HG02870 (cell line): ENCODE measurements around the gene GSDME.
A peak's percentile ranks its signal among the peaks of the same experiment; 100 is the strongest.

Experiments used
- ATAC-seq: cut with Tn5 transposase; IDR thresholded peaks from one replicate; pipeline ENCODE4 v1.9.1; 2021; ENCODE audit warnings: mild to moderate bottlenecking, moderate library complexity; ENCODE audit not compliant: unreplicated experiment

GSDME gene

DNA sequence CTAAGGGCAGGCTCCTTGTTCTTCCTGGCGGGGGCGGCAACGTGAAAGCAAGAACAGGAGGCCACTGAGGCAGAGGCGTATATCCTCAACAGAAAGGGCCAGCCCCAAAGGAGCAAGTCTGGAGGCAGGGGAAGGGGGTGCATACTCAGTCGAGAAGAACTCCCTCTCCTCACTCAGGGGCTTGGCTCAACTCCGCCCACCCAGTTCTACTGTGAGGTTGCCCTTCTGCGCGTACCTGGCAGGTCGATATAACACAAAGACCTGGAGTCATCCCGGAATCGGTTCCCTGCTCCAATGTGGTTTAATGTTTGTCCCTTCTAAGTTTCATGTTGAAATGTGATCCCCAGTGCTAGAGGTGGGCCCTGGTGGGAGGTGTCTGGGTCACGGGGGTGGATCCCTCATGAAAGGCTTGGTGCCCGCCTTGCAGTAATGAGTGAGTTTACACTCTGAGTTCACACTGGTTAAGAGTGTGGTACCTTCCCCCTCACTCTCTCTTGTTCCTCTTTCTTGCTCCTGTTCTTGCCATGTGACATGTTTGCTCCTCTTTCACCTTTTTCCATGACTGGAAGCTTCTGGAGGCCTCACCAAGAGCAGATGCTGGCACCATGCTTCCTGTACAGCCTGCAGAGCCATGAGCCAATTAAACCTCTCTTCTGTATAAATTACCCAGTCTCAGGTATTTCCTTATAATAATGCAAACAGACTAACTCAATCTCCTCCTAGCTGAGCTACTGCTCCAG, 32.6 kb downstream of the GSDME start:
- no peak for ATAC-seq

- no peak for ATAC-seq
Observed at GRCh38 chr7:24723178-24723530, 34.1 kb downstream of the GSDME start.

DNA sequence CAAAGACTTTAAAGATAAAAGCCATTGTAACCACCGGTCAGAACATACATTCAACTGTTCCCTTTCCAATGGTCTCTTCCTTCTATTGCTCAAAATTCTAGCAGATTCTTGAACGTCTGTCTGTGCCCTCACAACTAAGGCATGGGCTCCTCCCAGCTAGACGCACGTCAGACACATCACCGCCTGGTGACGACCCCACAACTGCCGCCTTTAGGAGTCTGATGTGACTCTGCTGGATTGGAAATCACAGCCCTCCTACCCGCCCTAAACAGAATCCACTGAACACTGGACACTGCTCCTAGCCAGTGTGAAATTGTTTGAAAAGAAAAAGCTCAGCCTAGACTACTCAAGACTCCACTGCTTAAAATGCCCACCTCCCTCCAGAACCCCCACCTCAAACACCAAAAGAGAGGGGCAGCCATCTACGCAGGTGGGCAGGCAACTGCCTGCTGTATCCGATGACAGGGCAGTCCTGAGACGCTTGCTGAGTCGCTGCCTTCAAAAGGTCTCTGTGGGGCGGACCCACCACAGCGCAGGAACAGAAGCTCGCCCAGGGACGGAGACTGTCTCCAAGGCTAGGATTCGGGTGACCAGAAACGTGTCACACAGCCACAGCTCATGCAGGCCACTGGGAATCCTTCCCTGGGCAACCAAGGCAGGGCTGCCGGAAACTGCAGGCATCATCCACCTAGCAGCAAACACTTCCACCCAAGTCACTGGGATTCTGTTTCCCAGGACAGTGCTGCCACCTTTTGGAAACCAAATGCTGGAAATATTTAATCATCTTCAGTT, 34.7 kb downstream of the GSDME start:
- no peak for ATAC-seq

DNA sequence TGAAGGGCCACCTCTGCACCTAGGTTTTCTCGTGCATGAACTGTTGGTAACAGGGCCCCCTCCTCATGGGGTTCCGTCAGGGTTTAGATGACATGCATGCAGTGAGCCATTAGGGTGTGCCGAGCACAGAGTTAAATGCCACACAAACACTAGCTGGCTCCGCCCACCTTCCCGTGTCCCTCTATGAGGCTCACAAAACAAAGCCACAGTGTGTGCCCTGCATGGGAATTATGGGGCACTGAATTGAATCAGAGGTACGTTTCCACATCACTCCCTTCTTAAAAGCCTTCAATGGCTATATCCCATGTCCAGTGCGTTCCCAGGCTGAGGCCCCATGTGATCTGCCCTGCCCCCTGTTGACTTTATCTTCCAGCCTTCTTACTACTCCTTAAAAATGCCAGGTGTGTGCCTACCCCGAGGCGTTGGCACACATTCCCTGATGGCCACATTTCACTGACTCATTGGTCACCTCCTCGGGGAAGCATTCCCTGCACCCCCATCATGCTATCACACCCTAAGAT, 35.7 kb downstream of the GSDME start:
- ATAC-seq: no peak

GRCh38 chr7:24720283-24720682, 37.0 kb downstream of the GSDME start:
- ATAC-seq: no peak

DNA sequence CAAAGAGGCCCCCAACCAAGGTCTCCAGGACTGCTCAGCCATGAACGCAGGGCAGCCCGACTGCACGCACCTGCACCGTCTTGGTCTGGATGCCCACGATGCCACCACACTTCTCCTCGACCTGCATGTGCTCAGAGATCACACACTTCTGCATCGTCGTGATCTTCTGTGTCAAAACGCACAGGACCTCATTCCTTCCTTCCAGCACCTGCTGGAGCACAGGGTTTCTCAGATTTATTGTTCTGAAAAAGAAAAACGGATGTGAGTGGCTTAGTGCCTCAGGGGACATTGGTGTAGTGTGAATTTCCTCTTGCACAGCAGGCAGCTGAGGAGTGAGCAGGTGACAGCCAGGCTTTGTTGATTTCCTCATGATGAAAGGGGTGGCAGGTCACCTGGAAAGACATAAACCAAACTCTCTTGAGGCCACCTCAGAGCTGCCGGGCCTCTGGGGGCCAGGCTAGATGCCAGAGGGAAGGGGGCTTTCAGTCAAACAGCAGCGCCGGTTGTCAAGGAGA, 38.2 kb downstream of the GSDME start:
- ATAC-seq: peak; percentile 49

GRCh38 chr7:24718431-24718831, 38.8 kb downstream of the GSDME start:
- ATAC-seq: no peak

DNA sequence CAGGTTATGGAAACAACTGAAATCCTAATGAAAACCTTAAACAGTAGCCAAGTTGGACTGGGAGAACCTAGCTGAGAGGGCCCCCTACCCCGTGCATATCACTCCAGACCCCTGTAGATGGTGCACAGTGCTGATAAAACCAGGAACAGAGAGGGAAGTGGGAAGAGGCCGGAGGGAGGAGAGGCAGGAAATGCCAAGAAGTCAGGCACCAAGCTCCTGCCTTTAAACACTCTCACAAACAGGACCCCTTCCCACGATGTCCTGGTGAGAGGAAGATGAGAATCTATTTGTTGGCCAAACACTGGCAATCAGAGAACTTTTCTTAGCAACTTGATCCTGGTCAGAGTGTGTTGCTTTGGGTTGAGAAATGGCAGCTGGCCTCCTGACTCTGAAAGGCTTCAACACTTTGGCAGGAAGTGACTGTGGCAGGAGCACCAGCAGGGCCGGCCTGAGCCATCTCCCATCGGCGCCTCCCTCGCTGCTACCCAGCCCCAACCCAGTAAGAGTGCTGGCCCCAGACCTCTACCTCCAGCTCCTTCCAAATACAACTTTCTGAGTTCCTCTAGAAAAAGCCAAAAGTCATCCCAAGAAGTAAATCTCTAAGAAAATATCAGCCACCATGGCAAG, 39.5 kb downstream of the GSDME start:
- ATAC-seq: no peak

GRCh38 chr7:24717247-24717622, 40.0 kb downstream of the GSDME start:
- ATAC-seq: no peak

GRCh38 chr7:24716480-24717246, 40.6 kb downstream of the GSDME start:
- no peak for ATAC-seq

GRCh38 chr7:24715661-24716479, 41.4 kb downstream of the GSDME start:
- peak; percentile 56 for ATAC-seq

DNA sequence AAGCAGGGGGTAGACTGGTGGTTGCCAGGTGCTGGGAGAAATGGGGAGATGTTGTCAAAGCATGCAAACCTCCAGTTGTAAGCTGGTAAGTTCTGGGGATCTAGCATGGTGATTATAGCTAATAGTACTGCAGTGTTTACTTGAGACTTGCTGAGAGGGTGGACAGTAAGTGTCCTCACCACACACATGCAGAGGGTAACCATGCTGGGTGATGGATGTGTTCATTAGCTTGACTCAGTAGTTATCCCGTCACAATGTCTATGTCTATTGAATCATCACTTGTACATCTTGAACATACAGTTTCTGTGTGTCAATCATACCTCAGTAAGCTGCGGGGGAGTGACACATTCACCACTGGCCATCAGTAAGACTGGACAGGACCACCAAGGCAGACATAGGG, 42.1 kb downstream of the GSDME start:
- peak; percentile 19 for ATAC-seq

- ATAC-seq: no peak
Observed at GRCh38 chr7:24714676-24715010, 42.6 kb downstream of the GSDME start.

GRCh38 chr7:24713850-24714675, 43.2 kb downstream of the GSDME start:
- ATAC-seq: no peak

DNA sequence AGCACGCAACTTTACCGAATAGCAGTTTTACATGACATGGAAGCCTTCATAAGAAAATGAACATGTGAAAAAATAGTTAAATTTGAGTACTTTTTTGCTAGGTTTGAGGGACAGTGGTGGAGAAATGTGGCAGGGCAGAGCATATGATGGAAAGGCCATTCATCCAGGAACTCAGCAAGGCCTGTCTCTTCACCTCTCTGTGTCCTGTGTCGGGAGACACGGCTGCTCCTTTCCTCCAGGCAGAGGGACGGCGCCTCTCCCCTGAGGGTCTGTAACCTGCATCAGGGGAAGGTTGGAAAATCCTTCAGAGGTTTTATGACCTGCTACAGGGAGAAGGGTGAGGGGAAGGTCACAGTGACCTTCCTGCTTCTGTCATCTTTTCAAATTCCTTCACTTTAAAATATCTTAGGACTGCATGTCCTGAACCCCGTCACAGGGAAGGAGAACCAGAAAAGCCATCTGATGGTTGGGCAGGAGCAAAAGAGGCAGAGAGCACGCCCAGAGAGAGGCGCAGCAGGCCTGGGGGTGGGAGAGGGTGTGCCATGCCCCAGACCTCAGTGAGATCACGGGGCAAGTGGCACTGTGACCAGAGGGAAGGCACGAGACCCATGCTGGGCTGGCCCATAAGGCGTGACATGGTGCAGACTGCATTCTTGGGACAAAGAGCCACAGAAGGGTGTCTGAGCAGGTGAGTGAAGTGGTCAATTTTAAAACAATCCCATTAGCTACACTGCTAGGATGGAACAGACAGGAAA, 44.0 kb downstream of the GSDME start:
- no peak for ATAC-seq

GRCh38 chr7:24709585-24710360, 47.5 kb downstream of the GSDME start:
- no peak for ATAC-seq

- ATAC-seq: no peak
Observed at GRCh38 chr7:24709051-24709450, 48.2 kb downstream of the GSDME start.
